GOT3 (cell line): Measurements from ENCODE around the gene DLGAP5.

Source experiments
- DNase-seq: peaks from one replicate; lab custom pipeline; 2025; ENCODE audit warnings: mixed read lengths; lab: John Stamatoyannopoulos, UW

The DLGAP5 gene

GRCh38 chr14:55180006-55180405 lies 11.4 kb downstream of the DLGAP5 start:
- DNase-seq, result no peak

- no peak for DNase-seq
These were observed 20.9 kb downstream of the DLGAP5 start for GRCh38 chr14:55170526-55170925.

GRCh38 chr14:55160989-55161388 lies 30.4 kb downstream of the DLGAP5 start:
- DNase-seq, result no peak

- no peak for DNase-seq
These were observed 33.0 kb downstream of the DLGAP5 start for GRCh38 chr14:55158412-55158811.

GRCh38 chr14:55157080-55157479 lies 34.3 kb downstream of the DLGAP5 start:
- DNase-seq, result no peak

- no peak for DNase-seq
These were observed 37.4 kb downstream of the DLGAP5 start for GRCh38 chr14:55153951-55154350.

GRCh38 chr14:55152052-55152753 lies 39.2 kb downstream of the DLGAP5 start:
- DNase-seq, result no peak

- DNase-seq, result no peak
These were observed 39.8 kb downstream of the DLGAP5 start for GRCh38 chr14:55151601-55152000.

GRCh38 chr14:55146425-55146824 lies 45.0 kb downstream of the DLGAP5 start:
- DNase-seq, result no peak

- DNase-seq, result no peak
These were observed 48.9 kb downstream of the DLGAP5 start for GRCh38 chr14:55142466-55142865.

GRCh38 chr14:55141825-55142224 lies 49.6 kb downstream of the DLGAP5 start:
- DNase-seq, result no peak

- no peak for DNase-seq
These were observed 51.5 kb downstream of the DLGAP5 start for GRCh38 chr14:55139696-55140509.

- no peak for DNase-seq
These were observed 52.2 kb downstream of the DLGAP5 start for GRCh38 chr14:55139141-55139540.

- DNase-seq, result no peak
These were observed 53.3 kb downstream of the DLGAP5 start for GRCh38 chr14:55138091-55138490.

GRCh38 chr14:55136885-55137786 lies 54.2 kb downstream of the DLGAP5 start:
- no peak for DNase-seq

GRCh38 chr14:55136241-55136640 lies 55.1 kb downstream of the DLGAP5 start:
- DNase-seq, result no peak

GRCh38 chr14:55133416-55133815 lies 58.0 kb downstream of the DLGAP5 start:
- no peak for DNase-seq

GRCh38 chr14:55131370-55132137 lies 59.8 kb downstream of the DLGAP5 start:
- no peak for DNase-seq

GRCh38 chr14:55130196-55130550 lies 61.2 kb downstream of the DLGAP5 start:
- no peak for DNase-seq

GRCh38 chr14:55129428-55130195 lies 61.8 kb downstream of the DLGAP5 start:
- no peak for DNase-seq

GRCh38 chr14:55129086-55129427 lies 62.3 kb downstream of the DLGAP5 start, which contains the start of gene LGALS3:
Gene LGALS3, plus strand, starts transcription at chr14:55129252. Its CDS starts 8,122 bp downstream, at chr14:55137374.
- no peak for DNase-seq
